ENCODE measurements around the gene ATAD1.
A peak's percentile ranks its signal among the peaks of the same experiment; 100 is the strongest.

DNA sequence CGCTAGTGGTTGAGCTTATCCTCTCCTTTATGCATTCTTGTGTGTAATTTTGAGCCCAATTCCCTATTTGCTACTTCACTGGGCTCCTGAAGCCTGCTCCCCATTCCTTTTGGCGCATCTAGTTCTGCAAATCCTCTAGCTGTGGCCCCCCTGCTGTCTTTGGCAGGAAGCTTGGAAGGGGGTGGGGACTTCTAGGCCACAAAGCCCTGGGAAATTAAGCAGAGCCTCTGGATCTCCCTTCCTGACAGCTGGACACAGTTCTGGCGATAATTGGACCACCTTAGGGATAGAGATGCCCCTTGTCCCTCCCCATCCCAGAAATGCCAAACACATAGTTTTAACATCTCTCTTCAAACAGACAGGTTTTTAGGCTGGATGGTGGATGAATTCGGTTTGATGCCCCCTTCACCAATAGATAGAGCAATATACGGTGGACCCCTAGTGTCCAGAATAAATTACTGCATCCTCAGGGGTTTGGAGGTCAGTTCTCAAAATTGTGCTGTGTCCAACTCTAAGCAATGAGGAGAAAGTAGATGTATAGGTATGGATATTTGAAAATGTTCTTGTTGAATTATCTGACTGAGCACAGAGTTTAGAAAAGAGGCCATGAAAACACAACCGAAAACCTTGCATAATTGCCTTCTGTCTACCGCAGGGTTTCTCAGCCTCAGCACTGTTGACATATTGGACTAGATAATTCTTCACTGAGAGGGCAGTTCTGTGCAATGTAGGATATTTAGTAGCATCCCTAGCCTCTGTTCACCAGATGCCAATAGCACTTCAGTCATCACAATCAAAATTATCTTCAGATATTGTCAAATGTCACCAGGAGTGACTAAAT is 82.8 kb downstream of the ATAD1 start:
- TF ChIP-seq, protein P1, sequence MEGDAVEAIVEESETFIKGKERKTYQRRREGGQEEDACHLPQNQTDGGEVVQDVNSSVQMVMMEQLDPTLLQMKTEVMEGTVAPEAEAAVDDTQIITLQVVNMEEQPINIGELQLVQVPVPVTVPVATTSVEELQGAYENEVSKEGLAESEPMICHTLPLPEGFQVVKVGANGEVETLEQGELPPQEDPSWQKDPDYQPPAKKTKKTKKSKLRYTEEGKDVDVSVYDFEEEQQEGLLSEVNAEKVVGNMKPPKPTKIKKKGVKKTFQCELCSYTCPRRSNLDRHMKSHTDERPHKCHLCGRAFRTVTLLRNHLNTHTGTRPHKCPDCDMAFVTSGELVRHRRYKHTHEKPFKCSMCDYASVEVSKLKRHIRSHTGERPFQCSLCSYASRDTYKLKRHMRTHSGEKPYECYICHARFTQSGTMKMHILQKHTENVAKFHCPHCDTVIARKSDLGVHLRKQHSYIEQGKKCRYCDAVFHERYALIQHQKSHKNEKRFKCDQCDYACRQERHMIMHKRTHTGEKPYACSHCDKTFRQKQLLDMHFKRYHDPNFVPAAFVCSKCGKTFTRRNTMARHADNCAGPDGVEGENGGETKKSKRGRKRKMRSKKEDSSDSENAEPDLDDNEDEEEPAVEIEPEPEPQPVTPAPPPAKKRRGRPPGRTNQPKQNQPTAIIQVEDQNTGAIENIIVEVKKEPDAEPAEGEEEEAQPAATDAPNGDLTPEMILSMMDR (conservative IDR thresholded peaks at IDR 0.05 in 1 of 2, IDR thresholded peaks at IDR 0.05 in 1 of 2; ENCODE audit: low read depth in 1 of 2, low read length in 2 of 2), result peak; percentile 81 to 85
- no peak for TF ChIP-seq EZH2 (IDR thresholded peaks at IDR 0.05; ENCODE audit: low read length, missing control alignments)

All from fibroblast of lung (primary cell).